Effector CD4-positive, alpha-beta T cell (primary cell): ENCODE data around the gene CREB3L4.

Source experiments
- DNase-seq: peaks from one replicate; pipeline ENCODE4 v3.0.0-alpha.2; 2020

The CREB3L4 gene

GRCh38 chr1:153938996-153939395 lies 28.7 kb upstream of the CREB3L4 start:
- no peak for DNase-seq

GRCh38 chr1:153939476-153939875 lies 28.2 kb upstream of the CREB3L4 start:
- no peak for DNase-seq

GRCh38 chr1:153940756-153941155 lies 26.9 kb upstream of the CREB3L4 start:
- no peak for DNase-seq

GRCh38 chr1:153941826-153942725 lies 25.6 kb upstream of the CREB3L4 start:
- no peak for DNase-seq

GRCh38 chr1:153942766-153943549 lies 24.7 kb upstream of the CREB3L4 start:
- DNase-seq, result no peak

GRCh38 chr1:153944005-153944826 lies 23.5 kb upstream of the CREB3L4 start:
- no peak for DNase-seq

- no peak for DNase-seq
These were observed 22.9 kb upstream of the CREB3L4 start for GRCh38 chr1:153944827-153945117.

GRCh38 chr1:153945131-153945794 lies 22.4 kb upstream of the CREB3L4 start:
- peak; percentile 79 for DNase-seq

- DNase-seq, result peak; percentile 67
These were observed 21.7 kb upstream of the CREB3L4 start for GRCh38 chr1:153945795-153946621.

GRCh38 chr1:153946622-153947241 lies 21.0 kb upstream of the CREB3L4 start, which contains the start of gene DENND4B:
DENND4B (minus strand) TSS chr1:153946718; CDS start chr1:153944374, 2,344 bp downstream.
- peak; percentile 63 for DNase-seq

GRCh38 chr1:153951183-153951582 lies 16.5 kb upstream of the CREB3L4 start:
- DNase-seq, result no peak

- DNase-seq, result no peak
These were observed 15.9 kb upstream of the CREB3L4 start for GRCh38 chr1:153951801-153952200.

GRCh38 chr1:153953859-153954365 lies 13.8 kb upstream of the CREB3L4 start:
- no peak for DNase-seq

GRCh38 chr1:153954826-153955225 lies 12.9 kb upstream of the CREB3L4 start:
- no peak for DNase-seq

- DNase-seq, result no peak
These were observed 10.5 kb upstream of the CREB3L4 start for GRCh38 chr1:153956997-153957715.

- DNase-seq, result no peak
These were observed 10.0 kb upstream of the CREB3L4 start for GRCh38 chr1:153957744-153958110.

- DNase-seq, result peak; percentile 99
These were observed 9.4 kb upstream of the CREB3L4 start, which contains the start of gene CRTC2 for GRCh38 chr1:153958111-153958960. CRTC2 (minus strand) TSS chr1:153958612; CDS start chr1:153958497, 115 bp downstream.

- no peak for DNase-seq
These were observed 8.8 kb upstream of the CREB3L4 start for GRCh38 chr1:153958961-153959260.

GRCh38 chr1:153959454-153959853 lies 8.2 kb upstream of the CREB3L4 start:
- no peak for DNase-seq
